ENCODE results near the gene OR10R2.

Gene OR10R2

DNA sequence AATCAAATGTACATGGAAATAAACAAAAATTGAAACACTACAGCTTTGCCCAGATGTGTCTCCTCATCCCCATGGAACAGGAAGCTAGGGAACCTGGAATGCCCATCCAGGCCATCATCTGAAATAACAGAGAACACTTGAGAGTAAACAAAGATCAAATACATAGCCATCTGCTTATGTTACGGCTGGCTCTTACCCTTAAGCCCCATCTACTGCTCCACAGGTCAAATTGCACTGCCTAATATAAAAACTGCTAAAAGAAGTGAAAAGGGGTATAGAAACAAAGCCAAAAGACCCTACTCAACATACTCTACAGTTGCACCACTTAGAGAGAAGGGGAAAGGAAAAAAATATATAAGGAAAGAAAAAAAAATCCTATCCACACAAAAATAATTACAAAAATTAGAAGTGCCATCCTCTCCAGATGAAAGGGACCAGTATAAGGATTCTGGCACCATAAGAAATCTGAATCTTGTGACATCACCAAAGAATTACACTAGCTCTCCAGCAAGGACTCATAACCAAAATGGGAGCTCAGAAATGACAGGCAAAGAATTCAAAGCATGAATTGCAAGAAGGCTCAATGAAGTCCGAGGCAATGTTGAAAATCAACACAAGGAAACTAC is 55.3 kb downstream of the OR10R2 start:
- DNase-seq (ENCODE audit: low read depth) = peak; percentile 1
